ENCODE measurements around the gene CRYBG2.

The CRYBG2 gene

GRCh38 chr1:26345718-26346117, 8.2 kb downstream of the CRYBG2 start:
- TF ChIP-seq REST (IDR thresholded peaks at IDR 0.05; ENCODE audit: insufficient read depth in 1 of 2, low read depth in 2 of 2, low read length in 2 of 2) (no peak), SIN3A (IDR thresholded peaks at IDR 0.05; ENCODE audit: borderline replicate concordance, insufficient read depth, low read length) (no peak), FOXP2 (optimal IDR thresholded peaks at IDR 0.05; ENCODE audit: borderline replicate concordance, extremely low read depth, extremely low read length, insufficient read depth) (no peak), POLR2AphosphoS5 (IDR thresholded peaks at IDR 0.05; ENCODE audit: low read depth, low read length) (no peak), TAF1 (IDR thresholded peaks at IDR 0.05; ENCODE audit: borderline replicate concordance, insufficient read depth, low read length) (no peak)

- no peak for TF ChIP-seq TAF1 (IDR thresholded peaks at IDR 0.05; ENCODE audit: borderline replicate concordance, insufficient read depth, low read length)
- no peak for TF ChIP-seq REST (IDR thresholded peaks at IDR 0.05; ENCODE audit: insufficient read depth in 1 of 2, low read depth in 2 of 2, low read length in 2 of 2)
- TF ChIP-seq SIN3A (IDR thresholded peaks at IDR 0.05; ENCODE audit: borderline replicate concordance, insufficient read depth, low read length) = no peak
- TF ChIP-seq POLR2AphosphoS5 (IDR thresholded peaks at IDR 0.05; ENCODE audit: low read depth, low read length) = no peak
- TF ChIP-seq FOXP2 (optimal IDR thresholded peaks at IDR 0.05; ENCODE audit: borderline replicate concordance, extremely low read depth, extremely low read length, insufficient read depth) = no peak
These were observed 9.6 kb downstream of the CRYBG2 start for GRCh38 chr1:26344147-26344920.

- TF ChIP-seq POLR2AphosphoS5 (IDR thresholded peaks at IDR 0.05; ENCODE audit: low read depth, low read length) (no peak), TAF1 (IDR thresholded peaks at IDR 0.05; ENCODE audit: borderline replicate concordance, insufficient read depth, low read length) (no peak), SIN3A (IDR thresholded peaks at IDR 0.05; ENCODE audit: borderline replicate concordance, insufficient read depth, low read length) (no peak), FOXP2 (optimal IDR thresholded peaks at IDR 0.05; ENCODE audit: borderline replicate concordance, extremely low read depth, extremely low read length, insufficient read depth) (no peak), REST (IDR thresholded peaks at IDR 0.05; ENCODE audit: insufficient read depth in 1 of 2, low read depth in 2 of 2, low read length in 2 of 2) (peak in 1 of 2 experiments; percentile 54; a peak in 1 of 4 replicates)
These were observed 13.9 kb downstream of the CRYBG2 start for GRCh38 chr1:26340047-26340481.

GRCh38 chr1:26338670-26339069, 15.3 kb downstream of the CRYBG2 start:
- no peak for TF ChIP-seq FOXP2 (optimal IDR thresholded peaks at IDR 0.05; ENCODE audit: borderline replicate concordance, extremely low read depth, extremely low read length, insufficient read depth)

GRCh38 chr1:26337625-26338024, 16.3 kb downstream of the CRYBG2 start:
- TF ChIP-seq POLR2AphosphoS5 (IDR thresholded peaks at IDR 0.05; ENCODE audit: low read depth, low read length) (no peak), FOXP2 (optimal IDR thresholded peaks at IDR 0.05; ENCODE audit: borderline replicate concordance, extremely low read depth, extremely low read length, insufficient read depth) (no peak), REST (IDR thresholded peaks at IDR 0.05; ENCODE audit: insufficient read depth in 1 of 2, low read depth in 2 of 2, low read length in 2 of 2) (no peak), SIN3A (IDR thresholded peaks at IDR 0.05; ENCODE audit: borderline replicate concordance, insufficient read depth, low read length) (no peak), TAF1 (IDR thresholded peaks at IDR 0.05; ENCODE audit: borderline replicate concordance, insufficient read depth, low read length) (no peak)
